Bronchial epithelial cell (primary cell): ENCODE measurements around the gene TMEM178A. TPM values are rescaled to one million over a fixed set of nuclear protein-coding genes. Genes with fewer than 3 reads are reported as not detected.

ENCODE experiments used
- DNase-seq: peaks from one replicate; pipeline ENCODE4 v3.0.0-alpha.2; 2010; ENCODE audit warnings: low read depth
- FAIRE-seq: peaks from 2 replicates; lab custom pipeline; 2011; peaks lifted over from hg19 to GRCh38; lab: Jason Lieb, UNC
- H3K27me3 ChIP-seq: 2 replicates; pipeline ENCODE4 v1.5.1; 2011; ENCODE audit warnings: low read length; ENCODE audit not compliant: control insufficient read depth, insufficient read depth
- H3K36me3 ChIP-seq: 2 replicates; pipeline ENCODE4 v1.5.1; 2011; ENCODE audit warnings: low read length; ENCODE audit not compliant: control insufficient read depth, insufficient read depth
- H3K4me3 ChIP-seq: 2 replicates; pipeline ENCODE4 v1.5.1; 2011; ENCODE audit warnings: mild to moderate bottlenecking, low read depth, low read length, control low read depth
- total RNA-seq: library from RNA; depleted of rRNA; stranded (reverse); fragments of >200 nt; gene quantifications from 2 replicates; pipeline ENCODE4 v1.2.1, GENCODE V29; 2014
- TF ChIP-seq, protein P1 (sequence below): IDR thresholded peaks from 2 replicates; pipeline ENCODE4 v1.5.1; 2011; ENCODE audit warnings: mild to moderate bottlenecking, moderate library complexity, low read length, control low read depth, inconsistent platforms; ENCODE audit not compliant: insufficient read depth, severe bottlenecking

The TMEM178A gene
- total RNA-seq, 1 donor from 2014 or later, result 0.26 TPM

DNA sequence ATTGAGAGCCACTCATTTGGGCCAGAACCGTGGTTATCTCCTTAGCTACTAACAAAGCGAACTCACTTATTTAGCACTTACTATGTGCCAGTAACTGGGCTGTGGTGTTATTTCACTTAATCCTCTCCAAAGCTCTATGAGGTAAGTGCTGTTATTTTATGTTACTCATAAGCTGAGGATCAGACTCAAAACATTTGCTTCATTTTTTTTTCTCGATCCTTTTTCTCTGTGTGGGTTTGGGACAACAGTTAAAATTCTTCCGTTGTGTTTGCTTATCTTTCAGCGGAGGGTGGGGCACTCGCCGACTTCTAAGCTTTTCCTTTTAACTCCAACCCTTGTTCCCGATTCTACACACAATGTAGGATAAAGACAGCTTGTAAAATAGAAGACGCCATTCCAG lies 52.8 kb downstream of the TMEM178A start:
- DNase-seq, result no peak
- H3K4me3 ChIP-seq, result no peak overlapping the region
- TF ChIP-seq, protein P1, sequence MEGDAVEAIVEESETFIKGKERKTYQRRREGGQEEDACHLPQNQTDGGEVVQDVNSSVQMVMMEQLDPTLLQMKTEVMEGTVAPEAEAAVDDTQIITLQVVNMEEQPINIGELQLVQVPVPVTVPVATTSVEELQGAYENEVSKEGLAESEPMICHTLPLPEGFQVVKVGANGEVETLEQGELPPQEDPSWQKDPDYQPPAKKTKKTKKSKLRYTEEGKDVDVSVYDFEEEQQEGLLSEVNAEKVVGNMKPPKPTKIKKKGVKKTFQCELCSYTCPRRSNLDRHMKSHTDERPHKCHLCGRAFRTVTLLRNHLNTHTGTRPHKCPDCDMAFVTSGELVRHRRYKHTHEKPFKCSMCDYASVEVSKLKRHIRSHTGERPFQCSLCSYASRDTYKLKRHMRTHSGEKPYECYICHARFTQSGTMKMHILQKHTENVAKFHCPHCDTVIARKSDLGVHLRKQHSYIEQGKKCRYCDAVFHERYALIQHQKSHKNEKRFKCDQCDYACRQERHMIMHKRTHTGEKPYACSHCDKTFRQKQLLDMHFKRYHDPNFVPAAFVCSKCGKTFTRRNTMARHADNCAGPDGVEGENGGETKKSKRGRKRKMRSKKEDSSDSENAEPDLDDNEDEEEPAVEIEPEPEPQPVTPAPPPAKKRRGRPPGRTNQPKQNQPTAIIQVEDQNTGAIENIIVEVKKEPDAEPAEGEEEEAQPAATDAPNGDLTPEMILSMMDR, result no peak
- H3K36me3 ChIP-seq, result no peaks in the 10 kb centered on the region
- H3K27me3 ChIP-seq, result no peaks in the 10 kb centered on the region
- FAIRE-seq, result no peak

DNA sequence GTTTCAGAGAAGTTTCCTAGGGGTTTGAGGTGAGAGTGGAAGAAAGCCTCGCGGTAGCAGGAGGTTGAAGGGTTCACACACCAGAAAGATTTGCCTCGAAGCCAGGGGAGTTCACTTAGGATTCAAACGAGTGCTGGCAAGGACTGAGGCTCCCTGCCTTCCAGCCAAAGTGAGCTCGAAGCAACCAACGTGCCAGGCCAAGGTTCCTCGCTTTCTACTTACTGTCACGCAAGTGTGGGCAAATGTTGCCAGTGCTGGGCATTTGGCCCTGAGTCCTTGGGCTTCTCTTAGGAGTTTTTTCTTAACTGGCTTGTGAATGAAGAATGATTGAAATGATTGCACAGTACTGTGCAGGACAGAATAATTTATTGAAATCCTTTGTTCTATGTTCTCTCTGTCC lies 53.6 kb downstream of the TMEM178A start:
- no peak for DNase-seq
- FAIRE-seq, result no peak
- TF ChIP-seq, protein P1, result no peak
- Histone ChIP-seq H3K4me3 (no peak overlapping the region), H3K36me3 (no peaks in the 10 kb centered on the region), H3K27me3 (no peaks in the 10 kb centered on the region)

- FAIRE-seq (no peak), DNase-seq (no peak)
- TF ChIP-seq, protein P1, result no peak
- Histone ChIP-seq H3K4me3 (no peak overlapping the region), H3K36me3 (no peaks in the 10 kb centered on the region), H3K27me3 (no peaks in the 10 kb centered on the region)
Measured at GRCh38 chr2:39720970-39721369, 55.3 kb downstream of the TMEM178A start.

- Histone ChIP-seq H3K4me3 (no peak overlapping the region), H3K27me3 (no peaks in the 10 kb centered on the region), H3K36me3 (no peaks in the 10 kb centered on the region)
- TF ChIP-seq, protein P1, result no peak
- no peak for DNase-seq
- no peak for FAIRE-seq
Measured at GRCh38 chr2:39723497-39723896, 57.8 kb downstream of the TMEM178A start.

DNA sequence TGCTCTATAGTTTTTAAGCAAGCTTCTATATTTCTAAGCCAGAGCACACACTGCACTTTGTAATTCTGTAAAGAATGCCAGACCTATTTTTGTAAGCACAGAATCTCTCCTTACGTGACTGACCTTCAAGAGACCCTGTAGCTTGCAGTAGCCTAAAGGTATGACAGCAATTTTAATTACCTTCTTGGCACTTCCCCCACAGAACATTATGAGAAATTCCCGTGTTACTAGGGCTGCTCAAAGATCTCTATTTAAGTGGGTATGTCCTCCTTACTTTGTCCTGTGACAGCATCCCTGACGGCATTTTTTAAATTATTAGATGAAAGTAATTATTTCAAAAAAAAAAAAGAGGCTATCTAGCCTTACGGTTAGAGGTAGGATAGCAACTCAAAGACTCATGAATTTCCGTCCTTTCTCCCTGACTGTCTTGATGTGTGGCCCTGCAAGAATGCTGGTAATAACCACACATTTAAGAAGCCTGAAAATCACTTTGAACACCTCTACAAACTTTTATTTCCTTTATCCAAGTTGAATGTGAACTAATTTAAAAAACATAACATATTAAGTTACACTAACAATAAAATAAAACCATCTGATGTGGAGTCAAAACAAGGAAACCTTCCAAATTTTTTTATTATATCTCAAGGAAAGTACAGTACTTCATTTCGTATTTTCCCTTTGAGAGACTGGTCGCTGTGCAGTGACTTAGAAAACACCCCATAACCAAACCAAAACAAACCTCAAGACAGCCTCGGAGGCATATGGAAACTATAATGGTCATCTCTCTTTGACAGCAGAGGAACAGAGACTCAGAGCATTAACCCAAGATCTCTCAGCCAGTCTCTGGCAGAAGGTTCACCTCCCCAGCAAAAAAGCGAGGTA lies 58.5 kb downstream of the TMEM178A start:
- TF ChIP-seq, protein P1, result no peak
- H3K4me3 ChIP-seq, result no peak overlapping the region
- no peaks in the 10 kb centered on the region for H3K27me3 ChIP-seq
- DNase-seq (no peak), FAIRE-seq (no peak)
- no peaks in the 10 kb centered on the region for H3K36me3 ChIP-seq
